HepG2 (cell line): ENCODE results near the gene MECR. TPM values are rescaled to one million over a fixed set of nuclear protein-coding genes. Genes with fewer than 3 reads are reported as not detected.

Source experiments
- CBX1 ChIP-seq: IDR thresholded peaks from one replicate; pipeline ENCODE4 v1.6.1; 2016; ENCODE audit warnings: antibody characterized with exemption, low read depth
- HMGXB4 ChIP-seq, 2 experiments: sonication (generic) in 1 of 2; formaldehyde crosslinking in 1 of 2; IDR thresholded peaks; 2 replicates each; pipeline versions ENCODE4 v1.4.0 to v1.6.1; 2018 to 2020; ENCODE audit warnings: missing genetic modification reagents in 2 of 2, borderline replicate concordance in 1 of 2, low read depth in 1 of 2, mild to moderate bottlenecking in 1 of 2, missing biosample characterization in 1 of 2
- HOXA3 ChIP-seq: sonication (generic); formaldehyde crosslinking; IDR thresholded peaks from 2 replicates; pipeline ENCODE4 v1.5.0; 2020; ENCODE audit warnings: missing genetic modification reagents
- KAT8 ChIP-seq: IDR thresholded peaks from 2 replicates; pipeline ENCODE4 v1.6.1; 2016; ENCODE audit warnings: missing genetic modification reagents, missing compliant biosample characterization
- KDM1A ChIP-seq: IDR thresholded peaks from 2 replicates; pipeline ENCODE4 v1.6.1; 2016; ENCODE audit warnings: missing compliant biosample characterization
- MEF2D ChIP-seq: sonication (generic); formaldehyde crosslinking; IDR thresholded peaks from 2 replicates; pipeline ENCODE4 v1.5.1; 2020; ENCODE audit warnings: mild to moderate bottlenecking, missing genetic modification reagents
- MTF2 ChIP-seq: sonication (generic); formaldehyde crosslinking; IDR thresholded peaks from 2 replicates; pipeline ENCODE4 v1.5.0; 2020; ENCODE audit warnings: missing genetic modification reagents, borderline replicate concordance
- NKX3-1 ChIP-seq: sonication (generic); formaldehyde crosslinking; IDR thresholded peaks from 2 replicates; pipeline ENCODE4 v1.5.0; 2020; ENCODE audit warnings: missing genetic modification reagents
- SMARCE1 ChIP-seq: fragments of 450-650 bp; IDR thresholded peaks from 2 replicates; pipeline ENCODE4 v1.6.1; 2017; ENCODE audit warnings: borderline replicate concordance
- TBP ChIP-seq: sonication (generic); formaldehyde crosslinking; IDR thresholded peaks from 2 replicates; pipeline ENCODE4 v1.5.0; 2020; ENCODE audit warnings: missing genetic modification reagents
- ZNF614 ChIP-seq: IDR thresholded peaks from 2 replicates; pipeline ENCODE4 v1.6.1; 2018; ENCODE audit warnings: missing biosample characterization, missing genetic modification reagents, inconsistent platforms, borderline replicate concordance
- ZNF724P ChIP-seq: sonication (generic); formaldehyde crosslinking; IDR thresholded peaks from 2 replicates; pipeline ENCODE4 v1.8.0; 2022; ENCODE audit warnings: missing genetic modification reagents, borderline replicate concordance
- polyA plus RNA-seq, 8 experiments: library from polyadenylated mRNA; depleted of rRNA in 3 of 8; stranded (reverse) in 7 of 8; unstranded in 1 of 8; fragments of >200 nt; fragmentation: Illumina TruSeq in 4 of 8; extraction: Trizol in 4 of 8; gene quantifications; 2 replicates each; pipeline versions ENCODE4 v1.2.1 to v1.2.3, GENCODE V29; 2011 to 2016; ENCODE audit warnings: low read depth in 4 of 8, missing spikeins in 1 of 8, mixed read lengths in 1 of 8; ENCODE audit not compliant: insufficient read depth in 1 of 8
- total RNA-seq, 5 experiments: library from RNA; depleted of rRNA; stranded (reverse); fragments of >200 nt; fragmentation: Illumina TruSeq; extraction: Trizol; gene quantifications; 2 replicates each; pipeline ENCODE4 v1.2.3, GENCODE V29; 2016; ENCODE audit warnings: low read depth in 1 of 5
- TF ChIP-seq, protein P1 (sequence below): IDR thresholded peaks from 2 replicates; pipeline ENCODE4 v1.6.1; 2016; ENCODE audit warnings: missing biosample characterization, missing genetic modification reagents, low read depth
- TF ChIP-seq, protein P2 (sequence below): sonication (generic); formaldehyde crosslinking; IDR thresholded peaks from 2 replicates; pipeline ENCODE4 v1.9.0; 2021; ENCODE audit warnings: mild to moderate bottlenecking, missing genetic modification reagents
- TF ChIP-seq, protein P3 (sequence below): sonication (generic); formaldehyde crosslinking; IDR thresholded peaks from 2 replicates; pipeline ENCODE4 v1.5.0; 2020; ENCODE audit warnings: missing genetic modification reagents
- TF ChIP-seq, protein P4 (sequence below), 2 experiments: fragments of 450-650 bp in 1 of 2; sonication (generic) in 1 of 2; formaldehyde crosslinking; IDR thresholded peaks; 2 replicates each; pipeline versions ENCODE4 v1.5.0 to v1.8.0; 2020 to 2022; ENCODE audit warnings: mild to moderate bottlenecking in 1 of 2, missing genetic modification reagents in 1 of 2

The MECR gene
- total and polyA plus RNA-seq, 2 of the 13 experiments (the other 11 are each of a cell fraction or from before 2014, with no cell fraction given), result 18.8 to 24.9 TPM

DNA sequence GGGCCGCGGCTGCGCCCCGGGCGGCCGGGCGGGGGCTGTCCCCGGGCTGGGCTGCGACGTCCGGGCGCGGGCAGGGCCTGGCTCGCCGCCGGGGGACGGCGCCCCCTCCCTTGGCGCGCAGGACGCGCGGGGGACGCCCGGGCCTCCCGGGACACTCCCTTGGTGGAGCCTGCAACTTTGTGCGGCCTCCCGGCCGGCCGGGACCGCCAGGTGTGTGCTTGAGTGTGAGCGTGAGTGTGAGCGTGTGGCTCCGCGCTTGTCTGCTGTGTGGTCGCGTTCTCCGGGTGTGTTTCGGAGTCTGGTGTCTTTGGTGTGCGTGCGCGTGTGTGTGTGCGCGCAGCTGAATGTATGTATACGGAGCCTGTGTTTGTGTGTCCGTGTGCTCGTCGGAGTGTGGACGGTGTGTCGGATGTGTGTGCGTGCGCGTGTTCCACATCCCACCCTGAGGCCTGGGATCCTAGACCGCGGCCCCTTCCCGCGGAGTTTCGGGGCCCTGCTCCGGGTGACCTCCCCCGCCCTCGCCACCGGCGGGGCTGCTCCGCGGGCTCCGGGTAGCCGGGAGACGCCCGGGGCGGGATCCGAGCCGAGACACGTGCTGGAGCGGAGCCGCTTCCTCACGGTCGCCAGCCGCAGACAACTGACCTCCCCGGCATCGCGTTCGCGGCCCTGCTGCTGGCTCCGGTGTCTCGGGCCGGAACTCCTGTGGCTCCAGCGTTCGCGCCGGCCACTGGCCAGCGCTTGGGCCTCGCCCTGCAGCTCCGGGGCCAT is 7.3 kb upstream of the MECR start (continued):
- TF ChIP-seq, protein P1, sequence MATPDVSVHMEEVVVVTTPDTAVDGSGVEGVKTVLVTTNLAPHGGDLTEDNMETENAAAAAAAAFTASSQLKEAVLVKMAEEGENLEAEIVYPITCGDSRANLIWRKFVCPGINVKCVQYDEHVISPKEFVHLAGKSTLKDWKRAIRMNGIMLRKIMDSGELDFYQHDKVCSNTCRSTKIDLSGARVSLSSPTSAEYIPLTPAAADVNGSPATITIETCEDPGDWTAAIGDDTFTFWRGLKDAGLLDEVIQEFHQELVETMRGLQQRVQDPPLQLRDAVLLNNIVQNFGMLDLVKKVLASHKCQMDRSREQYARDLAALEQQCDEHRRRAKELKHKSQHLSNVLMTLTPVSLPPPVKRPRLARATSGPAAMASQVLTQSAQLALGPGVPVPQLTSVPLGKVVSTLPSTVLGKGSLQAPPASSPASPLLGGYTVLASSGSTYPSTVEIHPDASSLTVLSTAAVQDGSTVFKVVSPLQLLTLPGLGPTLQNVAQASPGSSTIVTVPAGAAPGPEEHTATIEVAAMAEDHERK, result no peak
- TF ChIP-seq ZNF614 (CRISPR knock-in tag) (no peak), SMARCE1 (no peak), KAT8 (CRISPR knock-in tag) (0 out of 2 replicates have a peak, but pooled peaks have one; percentile 51), CBX1 (no peak), MTF2 (CRISPR knock-in tag) (no peak), ZNF724P (CRISPR knock-in tag) (no peak), NKX3-1 (CRISPR knock-in tag) (no peak), HOXA3 (CRISPR knock-in tag) (no peak; the same call in 1 of the 2 replicates), HMGXB4 (CRISPR knock-in tag; IDR thresholded peaks at IDR 0.05; ENCODE audit: borderline replicate concordance in 1 of 2, low read depth in 1 of 2) (peak in 1 of 2 experiments; percentile 77; a peak in 2 of 4 replicates), KDM1A (CRISPR knock-in tag) (no peak), TBP (CRISPR knock-in tag) (no peak), MEF2D (CRISPR knock-in tag) (no peak)
- TF ChIP-seq, protein P2, sequence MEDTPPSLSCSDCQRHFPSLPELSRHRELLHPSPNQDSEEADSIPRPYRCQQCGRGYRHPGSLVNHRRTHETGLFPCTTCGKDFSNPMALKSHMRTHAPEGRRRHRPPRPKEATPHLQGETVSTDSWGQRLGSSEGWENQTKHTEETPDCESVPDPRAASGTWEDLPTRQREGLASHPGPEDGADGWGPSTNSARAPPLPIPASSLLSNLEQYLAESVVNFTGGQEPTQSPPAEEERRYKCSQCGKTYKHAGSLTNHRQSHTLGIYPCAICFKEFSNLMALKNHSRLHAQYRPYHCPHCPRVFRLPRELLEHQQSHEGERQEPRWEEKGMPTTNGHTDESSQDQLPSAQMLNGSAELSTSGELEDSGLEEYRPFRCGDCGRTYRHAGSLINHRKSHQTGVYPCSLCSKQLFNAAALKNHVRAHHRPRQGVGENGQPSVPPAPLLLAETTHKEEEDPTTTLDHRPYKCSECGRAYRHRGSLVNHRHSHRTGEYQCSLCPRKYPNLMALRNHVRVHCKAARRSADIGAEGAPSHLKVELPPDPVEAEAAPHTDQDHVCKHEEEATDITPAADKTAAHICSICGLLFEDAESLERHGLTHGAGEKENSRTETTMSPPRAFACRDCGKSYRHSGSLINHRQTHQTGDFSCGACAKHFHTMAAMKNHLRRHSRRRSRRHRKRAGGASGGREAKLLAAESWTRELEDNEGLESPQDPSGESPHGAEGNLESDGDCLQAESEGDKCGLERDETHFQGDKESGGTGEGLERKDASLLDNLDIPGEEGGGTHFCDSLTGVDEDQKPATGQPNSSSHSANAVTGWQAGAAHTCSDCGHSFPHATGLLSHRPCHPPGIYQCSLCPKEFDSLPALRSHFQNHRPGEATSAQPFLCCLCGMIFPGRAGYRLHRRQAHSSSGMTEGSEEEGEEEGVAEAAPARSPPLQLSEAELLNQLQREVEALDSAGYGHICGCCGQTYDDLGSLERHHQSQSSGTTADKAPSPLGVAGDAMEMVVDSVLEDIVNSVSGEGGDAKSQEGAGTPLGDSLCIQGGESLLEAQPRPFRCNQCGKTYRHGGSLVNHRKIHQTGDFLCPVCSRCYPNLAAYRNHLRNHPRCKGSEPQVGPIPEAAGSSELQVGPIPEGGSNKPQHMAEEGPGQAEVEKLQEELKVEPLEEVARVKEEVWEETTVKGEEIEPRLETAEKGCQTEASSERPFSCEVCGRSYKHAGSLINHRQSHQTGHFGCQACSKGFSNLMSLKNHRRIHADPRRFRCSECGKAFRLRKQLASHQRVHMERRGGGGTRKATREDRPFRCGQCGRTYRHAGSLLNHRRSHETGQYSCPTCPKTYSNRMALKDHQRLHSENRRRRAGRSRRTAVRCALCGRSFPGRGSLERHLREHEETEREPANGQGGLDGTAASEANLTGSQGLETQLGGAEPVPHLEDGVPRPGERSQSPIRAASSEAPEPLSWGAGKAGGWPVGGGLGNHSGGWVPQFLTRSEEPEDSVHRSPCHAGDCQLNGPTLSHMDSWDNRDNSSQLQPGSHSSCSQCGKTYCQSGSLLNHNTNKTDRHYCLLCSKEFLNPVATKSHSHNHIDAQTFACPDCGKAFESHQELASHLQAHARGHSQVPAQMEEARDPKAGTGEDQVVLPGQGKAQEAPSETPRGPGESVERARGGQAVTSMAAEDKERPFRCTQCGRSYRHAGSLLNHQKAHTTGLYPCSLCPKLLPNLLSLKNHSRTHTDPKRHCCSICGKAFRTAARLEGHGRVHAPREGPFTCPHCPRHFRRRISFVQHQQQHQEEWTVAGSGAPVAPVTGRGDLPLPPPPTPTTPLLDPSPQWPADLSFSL (CRISPR knock-in tag), result peak; percentile 92
- TF ChIP-seq, protein P3, sequence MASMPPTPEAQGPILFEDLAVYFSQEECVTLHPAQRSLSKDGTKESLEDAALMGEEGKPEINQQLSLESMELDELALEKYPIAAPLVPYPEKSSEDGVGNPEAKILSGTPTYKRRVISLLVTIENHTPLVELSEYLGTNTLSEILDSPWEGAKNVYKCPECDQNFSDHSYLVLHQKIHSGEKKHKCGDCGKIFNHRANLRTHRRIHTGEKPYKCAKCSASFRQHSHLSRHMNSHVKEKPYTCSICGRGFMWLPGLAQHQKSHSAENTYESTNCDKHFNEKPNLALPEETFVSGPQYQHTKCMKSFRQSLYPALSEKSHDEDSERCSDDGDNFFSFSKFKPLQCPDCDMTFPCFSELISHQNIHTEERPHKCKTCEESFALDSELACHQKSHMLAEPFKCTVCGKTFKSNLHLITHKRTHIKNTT, result no peak
- TF ChIP-seq, protein P4, sequence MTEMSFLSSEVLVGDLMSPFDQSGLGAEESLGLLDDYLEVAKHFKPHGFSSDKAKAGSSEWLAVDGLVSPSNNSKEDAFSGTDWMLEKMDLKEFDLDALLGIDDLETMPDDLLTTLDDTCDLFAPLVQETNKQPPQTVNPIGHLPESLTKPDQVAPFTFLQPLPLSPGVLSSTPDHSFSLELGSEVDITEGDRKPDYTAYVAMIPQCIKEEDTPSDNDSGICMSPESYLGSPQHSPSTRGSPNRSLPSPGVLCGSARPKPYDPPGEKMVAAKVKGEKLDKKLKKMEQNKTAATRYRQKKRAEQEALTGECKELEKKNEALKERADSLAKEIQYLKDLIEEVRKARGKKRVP (CRISPR knock-in tag; IDR thresholded peaks at IDR 0.05), result no peak
